ENCODE data around the gene SLCO3A1.
A peak's percentile ranks its signal among the peaks of the same experiment; 100 is the strongest.
"Not testable (repeated sequence)": the region's sequence is repeated elsewhere in the genome, so short reads cannot be mapped to it uniquely, and the experiment has no call there.

SLCO3A1 gene

DNA sequence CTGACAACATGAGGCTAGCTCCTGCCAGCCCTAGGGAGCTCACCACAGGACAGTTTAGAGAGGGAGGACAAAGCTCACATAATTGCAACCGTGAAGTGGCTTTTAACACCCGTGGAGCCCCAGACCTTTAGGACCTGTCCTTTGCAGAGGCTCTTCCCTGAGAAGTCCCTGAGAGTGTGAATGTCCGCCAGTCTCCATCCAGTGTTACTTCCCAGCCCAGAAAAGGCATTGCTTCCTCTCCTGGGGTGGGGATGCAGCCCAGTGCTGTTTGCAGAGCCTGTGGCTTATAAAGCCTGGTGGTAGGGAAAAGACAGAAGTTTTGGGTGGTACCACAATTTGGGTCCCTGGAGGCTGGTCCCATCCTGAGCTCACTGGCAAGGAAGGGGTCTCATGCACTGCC lies 182.0 kb downstream of the SLCO3A1 start:
- no peak for DNase-seq (ENCODE audit: low spot score)

DNA sequence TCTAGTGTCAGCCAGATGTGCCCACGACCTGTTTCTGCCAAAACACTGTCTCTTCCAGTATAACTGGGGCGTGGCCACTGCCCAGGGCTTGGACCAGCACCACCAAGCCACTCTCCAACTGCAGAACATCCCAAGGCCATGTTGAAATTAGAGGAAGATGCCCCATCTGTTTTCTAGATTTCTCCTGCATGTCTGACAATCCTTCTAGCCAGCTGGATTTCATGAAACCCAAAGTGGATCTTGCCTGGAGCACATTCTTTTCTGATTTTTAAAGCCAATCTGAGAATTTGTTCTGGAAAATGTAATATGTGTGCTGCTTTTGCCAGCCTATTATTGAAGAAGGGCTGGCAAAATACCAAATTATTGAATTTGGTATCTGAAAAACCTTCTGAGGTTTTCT lies 182.5 kb downstream of the SLCO3A1 start:
- DNase-seq (ENCODE audit: low spot score): no peak

DNA sequence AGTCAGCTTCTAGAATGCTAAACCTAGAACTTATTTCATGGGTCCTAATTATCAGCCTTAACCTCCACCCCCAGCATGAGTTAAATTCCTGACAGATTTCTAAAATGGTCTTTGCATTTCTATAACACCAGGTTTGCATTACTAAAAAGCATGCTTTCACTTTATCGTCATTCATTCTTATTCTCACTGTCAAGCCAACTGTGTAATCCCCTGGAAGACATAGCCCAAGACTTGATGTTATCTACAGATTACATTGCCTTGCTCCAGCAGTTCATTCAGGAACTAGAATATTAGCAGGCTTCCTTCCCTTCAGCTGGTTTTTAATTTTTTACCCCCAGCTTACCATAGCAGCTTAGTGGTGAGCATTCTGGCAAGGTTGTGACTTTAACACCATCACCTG lies 184.0 kb downstream of the SLCO3A1 start:
- DNase-seq (ENCODE audit: low spot score): no peak

DNA sequence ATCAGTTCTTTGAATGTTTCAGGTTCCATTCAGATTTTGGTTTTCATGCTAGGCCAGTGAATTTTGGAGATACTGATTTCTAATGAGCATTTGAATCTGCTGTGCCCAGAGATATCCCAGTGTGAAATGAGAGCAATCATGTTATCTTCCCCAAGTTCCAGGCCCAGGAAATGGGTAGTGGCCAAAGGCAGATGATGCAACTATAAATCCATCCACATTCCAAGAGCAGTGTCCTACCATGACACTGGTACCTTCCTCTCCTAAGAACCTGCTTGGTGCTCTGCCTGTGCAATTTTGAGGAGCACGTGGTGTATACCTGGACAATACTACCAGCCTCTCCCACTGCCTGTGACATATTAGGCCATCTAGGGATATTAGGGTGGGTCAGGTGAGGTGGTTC lies 186.8 kb downstream of the SLCO3A1 start:
- DNase-seq (ENCODE audit: low spot score): no peak

DNA sequence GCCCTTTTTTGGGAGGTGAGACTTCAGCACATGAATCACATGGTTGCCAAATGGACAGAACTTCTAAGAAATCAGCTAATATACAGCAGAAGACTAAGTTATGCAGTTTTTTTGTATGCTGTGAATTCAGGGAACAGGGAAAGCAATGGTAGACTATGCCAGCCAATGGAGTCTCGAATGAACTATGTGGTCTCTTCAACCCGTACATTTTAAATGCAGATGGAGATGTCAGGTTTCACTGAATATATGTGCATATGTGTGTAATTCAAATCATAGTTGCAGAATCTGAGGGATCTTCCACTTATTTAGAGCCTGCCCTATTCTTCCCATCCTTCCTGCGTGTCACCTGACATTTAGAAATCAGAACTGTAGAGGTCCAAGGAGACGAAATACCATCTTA lies 187.9 kb downstream of the SLCO3A1 start:
- no peak for DNase-seq (ENCODE audit: low spot score)

DNA sequence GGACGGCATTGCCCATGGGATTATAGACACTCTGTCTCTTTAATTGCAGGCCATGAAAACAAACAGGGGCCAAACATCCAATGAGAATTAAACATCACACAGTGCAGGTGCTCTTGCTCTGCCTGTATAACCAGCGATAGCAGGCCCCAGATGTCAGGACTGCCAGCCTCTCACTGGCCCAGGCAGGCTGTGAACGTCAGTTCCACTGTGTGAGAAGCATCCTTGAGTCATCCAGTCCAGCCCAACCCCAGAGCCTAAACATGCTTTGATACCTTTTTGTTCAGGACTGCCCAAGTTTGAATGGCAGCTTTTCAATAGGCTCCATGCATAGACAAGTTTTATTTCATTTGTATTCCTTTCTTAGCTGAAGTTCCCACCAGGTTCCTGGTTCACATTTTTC lies 189.8 kb downstream of the SLCO3A1 start:
- DNase-seq (ENCODE audit: low spot score): no peak

DNA sequence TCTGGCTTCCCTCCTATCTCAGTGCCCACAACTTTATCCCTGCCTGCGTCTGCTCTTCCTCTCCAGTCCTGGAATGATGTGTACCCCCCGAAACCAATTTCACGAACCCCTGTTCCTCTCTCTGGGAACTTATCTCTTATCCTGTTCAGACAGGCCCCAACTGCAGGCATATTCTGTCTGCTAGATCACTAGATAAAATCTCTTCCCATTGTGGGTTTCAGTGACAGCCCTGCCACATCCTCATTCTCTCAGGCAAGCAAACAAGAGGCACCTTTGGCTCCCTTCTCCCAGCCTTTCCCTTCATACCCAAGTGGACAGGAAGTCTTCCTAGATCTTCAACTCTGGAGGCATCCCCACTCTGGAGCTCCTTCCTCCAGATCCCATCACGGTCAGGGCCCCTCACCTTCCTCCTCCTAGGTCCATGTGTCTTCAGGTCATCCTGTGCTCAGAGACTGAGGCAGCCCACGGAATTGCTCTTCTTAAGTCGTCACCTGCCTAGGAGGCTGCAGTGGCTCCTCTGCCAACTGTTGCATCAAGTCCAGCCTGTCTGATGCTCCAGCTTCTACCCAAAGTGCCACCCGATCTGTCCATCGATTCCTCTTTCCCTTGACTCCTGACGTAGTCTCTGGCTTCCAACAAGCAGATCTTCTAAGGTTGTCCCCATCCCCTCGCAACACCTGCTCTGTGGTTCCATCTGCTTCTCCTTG lies 190.8 kb downstream of the SLCO3A1 start:
- no peak for DNase-seq (ENCODE audit: low spot score)

DNA sequence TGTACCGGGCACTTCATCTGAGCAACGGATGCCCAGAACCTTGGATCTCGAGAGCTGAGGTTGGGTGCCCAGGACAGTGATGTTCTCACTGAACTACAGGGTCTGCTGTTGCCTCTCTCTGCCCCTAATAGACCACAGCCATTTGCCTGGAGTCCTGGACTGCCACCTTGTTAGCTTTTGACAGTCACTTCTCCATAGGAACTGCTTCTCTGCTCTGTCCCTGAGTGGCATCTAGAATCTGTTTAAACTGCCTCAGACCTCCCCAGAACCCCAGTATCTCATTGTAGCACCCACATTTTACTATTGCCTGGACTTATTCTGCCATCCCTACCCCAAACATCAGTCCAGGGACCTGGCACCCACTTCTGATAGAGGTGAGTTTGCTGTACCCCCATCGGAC lies 194.4 kb downstream of the SLCO3A1 start:
- DNase-seq (ENCODE audit: low spot score): no peak

DNA sequence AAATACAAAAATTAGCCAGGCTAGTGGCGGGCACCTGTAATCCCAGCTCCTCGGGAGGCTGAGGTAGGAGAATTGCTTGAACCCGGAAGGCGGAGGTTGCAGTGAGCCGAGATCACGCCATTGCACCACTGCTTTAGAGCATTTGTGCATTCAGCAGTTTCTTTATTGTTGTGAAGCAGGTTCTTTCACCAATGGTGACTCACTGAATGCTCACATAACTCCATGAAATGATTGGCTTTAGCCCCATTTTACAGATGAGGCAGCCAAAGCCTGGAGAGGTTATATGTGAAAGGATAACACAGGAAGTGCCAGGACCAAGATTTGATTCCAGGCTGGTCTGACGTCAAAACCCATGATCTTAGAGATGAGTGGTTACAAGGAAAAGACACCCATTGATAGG lies 195.2 kb downstream of the SLCO3A1 start:
- peak; percentile 9 for DNase-seq (ENCODE audit: low spot score)

DNA sequence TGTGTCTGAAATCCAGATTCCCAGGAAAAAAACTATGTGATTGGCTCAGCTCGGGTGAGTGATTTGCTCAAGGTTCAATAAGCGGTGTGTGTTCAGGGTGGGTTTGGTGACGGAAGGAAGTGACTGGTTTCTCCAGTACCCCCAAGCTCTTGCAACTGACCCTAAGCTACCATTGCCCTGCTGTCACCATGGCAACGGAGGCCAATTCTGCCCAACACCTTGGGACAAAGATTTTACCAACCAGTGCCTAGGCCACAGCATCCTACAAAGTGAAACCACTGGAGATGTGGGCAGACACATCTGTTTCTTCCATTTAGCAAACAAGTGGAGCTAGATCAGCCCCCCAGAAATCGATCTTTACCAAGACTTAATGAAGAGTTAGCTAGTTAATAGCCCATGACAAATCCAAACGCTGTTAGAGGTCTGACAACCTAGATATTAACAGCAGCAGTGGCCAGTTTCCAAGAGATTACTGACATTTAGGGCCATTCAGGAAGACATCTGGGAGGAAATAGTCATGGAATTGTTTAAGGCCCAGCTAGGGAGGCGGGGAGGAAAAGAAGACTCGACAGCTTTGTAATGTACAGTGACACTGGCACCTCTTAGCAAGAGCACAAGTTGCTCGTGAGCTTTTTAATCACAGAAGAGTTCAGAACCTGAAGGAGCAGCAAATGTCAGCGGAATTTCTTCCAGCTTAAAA lies 195.9 kb downstream of the SLCO3A1 start:
- no peak for DNase-seq (ENCODE audit: low spot score)

DNA sequence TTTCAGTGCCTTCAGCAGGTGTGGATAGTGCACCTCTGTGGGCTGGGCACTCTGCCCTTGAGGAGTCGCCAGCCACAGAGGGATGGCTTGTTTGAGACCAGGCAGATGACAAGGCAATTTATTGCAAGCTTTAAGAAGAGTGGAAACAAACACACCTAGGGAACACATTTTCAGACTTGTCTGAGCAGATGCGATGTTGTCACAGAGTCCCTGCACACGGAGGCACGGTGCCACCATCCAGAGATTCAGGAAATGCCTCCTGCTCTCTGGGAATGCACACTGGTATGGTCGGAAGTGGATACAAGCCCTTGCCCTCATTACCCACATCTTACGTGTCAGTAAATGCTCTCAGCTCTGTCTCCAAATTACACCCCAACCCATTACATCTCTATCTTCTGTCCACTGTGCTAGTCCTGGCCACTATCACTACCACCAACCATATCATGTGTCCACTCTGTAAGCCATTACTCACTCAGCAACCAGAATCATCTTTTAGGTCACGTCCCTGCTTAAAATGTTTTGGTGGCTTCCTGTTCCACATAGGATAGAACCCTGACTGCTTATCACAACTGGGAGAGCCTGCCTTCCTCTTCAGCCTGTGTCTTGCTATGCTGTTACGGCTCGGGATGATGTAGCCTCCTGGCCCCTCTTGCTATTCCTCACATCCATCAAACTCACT lies 196.9 kb downstream of the SLCO3A1 start:
- no peak for DNase-seq (ENCODE audit: low spot score)

DNA sequence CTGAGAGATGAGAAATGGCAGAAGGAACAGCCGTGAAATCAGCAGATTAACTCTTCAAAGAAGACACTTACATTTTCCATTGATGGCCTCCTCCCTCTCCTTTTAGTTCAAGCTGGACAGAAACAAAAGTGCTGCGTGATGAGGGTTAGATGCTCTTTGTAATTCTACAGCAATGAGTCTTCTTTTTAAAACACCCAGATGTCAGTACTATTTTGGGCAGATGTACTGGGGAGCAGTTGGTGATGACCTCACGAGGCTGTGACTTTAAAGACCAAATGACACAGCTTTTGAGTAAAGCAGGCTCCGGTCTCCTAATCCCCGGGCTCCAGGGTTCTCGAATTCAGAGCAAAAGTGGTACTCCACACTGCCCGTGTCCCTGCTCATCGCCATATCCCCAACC lies 198.2 kb downstream of the SLCO3A1 start:
- DNase-seq (ENCODE audit: low spot score): no peak

DNA sequence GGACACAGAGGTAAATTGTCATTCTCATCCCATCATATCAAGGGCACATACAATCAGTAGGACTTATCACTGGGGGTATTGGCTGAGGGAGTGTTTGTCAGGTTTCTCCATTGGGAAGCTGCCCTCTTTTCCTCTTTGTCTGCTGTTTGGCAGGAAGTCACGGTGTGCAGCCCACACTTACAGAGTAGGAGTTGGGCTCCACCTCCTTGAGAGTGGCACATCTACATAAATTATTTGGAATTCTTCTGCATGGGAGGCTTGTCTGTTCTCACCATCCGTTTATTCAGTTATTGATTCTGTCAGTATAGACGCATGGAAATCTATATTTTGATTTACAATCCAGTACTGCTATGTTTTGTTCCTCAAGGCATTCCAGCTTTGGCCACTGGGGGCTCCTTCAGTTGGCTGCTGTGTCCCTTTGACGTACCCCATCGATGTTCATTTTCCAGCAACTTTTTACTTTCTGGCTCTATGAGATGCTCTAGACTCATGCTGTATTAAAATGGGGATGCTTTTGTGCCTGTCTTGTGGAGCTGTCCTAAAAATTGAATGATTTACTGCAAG lies 200.3 kb downstream of the SLCO3A1 start:
- DNase-seq (ENCODE audit: low spot score): no peak

DNA sequence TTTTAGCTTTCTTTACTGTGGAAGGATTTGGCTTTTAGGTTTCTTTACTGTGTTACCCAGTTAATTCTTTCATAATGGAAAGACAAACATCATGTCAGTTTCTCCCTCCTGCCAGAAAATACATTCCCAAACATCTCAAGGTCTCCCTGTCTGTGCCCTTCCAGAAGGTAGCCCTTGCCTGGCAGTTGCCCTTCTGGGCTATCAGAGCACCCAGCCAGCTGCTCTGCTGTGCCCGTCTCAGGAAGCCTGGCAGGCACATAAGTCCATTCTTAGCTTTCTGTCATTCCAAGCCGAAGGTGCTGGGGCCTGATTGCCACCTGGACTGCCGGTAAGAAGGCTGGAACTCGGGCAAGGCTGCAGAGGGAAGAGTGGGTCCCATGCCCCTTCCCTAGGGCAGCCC lies 203.4 kb downstream of the SLCO3A1 start:
- DNase-seq (ENCODE audit: low spot score): no peak

DNA sequence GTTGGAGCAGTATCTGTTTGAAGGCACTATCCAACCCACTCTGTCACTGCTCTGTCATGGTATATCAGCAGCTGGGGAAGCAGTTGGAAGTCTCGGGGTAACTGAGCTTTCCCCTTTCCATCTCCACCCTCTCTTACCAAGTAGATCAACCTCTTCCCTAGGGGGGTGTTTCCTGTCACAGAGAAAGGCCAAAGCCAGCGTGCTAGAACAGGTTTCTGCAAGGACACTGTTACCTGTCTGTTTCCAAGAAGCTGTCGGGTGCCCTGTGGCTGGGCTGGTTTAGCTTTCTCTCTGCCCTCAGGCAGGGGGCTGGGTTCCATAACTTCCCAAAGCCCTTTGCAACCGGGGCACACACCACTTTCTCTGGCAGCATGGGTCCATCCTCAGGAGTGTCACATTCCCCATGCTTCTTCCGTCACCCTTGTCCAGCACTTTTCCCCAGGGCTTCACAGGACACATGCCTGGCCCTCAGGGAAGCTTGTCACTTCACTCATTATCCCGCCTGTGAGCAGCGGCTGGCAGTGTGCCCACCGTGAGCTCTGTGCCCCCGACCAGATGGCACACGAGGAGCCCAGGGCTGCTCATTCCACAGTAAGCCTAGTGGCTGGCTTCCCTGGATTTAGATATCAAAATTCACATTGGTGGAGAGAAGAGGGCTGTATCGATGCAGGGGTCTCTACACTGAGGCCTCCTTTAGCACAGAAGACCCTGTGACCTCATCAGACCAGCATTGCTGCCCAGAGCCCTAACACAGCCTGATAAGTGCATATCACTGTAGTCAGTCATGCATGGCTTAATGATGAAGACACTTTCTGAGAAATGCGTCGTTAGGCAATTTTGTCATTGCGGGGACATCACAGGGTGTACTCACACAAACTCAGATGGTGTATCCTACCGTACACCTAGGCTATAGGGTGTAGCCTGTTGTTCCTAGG lies 205.8 kb downstream of the SLCO3A1 start:
- DNase-seq (ENCODE audit: low spot score): no peak

DNA sequence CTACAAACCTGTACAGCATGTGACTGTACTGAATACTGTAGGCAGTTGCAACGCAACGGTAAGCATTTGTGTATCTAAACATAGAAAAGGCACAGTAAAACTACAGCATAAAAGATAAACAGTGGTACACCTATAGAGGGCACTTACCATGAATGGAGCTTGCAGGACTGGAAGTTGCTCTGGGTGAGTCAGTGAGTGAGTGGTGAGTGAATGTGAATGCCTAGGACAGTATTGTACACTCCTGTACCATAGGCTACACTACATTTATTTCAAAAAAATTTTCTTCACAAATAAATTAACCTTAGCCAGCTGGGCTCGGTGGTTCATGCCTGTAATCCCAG lies 206.4 kb downstream of the SLCO3A1 start:
- DNase-seq (ENCODE audit: low spot score): not testable (repeated sequence)

DNA sequence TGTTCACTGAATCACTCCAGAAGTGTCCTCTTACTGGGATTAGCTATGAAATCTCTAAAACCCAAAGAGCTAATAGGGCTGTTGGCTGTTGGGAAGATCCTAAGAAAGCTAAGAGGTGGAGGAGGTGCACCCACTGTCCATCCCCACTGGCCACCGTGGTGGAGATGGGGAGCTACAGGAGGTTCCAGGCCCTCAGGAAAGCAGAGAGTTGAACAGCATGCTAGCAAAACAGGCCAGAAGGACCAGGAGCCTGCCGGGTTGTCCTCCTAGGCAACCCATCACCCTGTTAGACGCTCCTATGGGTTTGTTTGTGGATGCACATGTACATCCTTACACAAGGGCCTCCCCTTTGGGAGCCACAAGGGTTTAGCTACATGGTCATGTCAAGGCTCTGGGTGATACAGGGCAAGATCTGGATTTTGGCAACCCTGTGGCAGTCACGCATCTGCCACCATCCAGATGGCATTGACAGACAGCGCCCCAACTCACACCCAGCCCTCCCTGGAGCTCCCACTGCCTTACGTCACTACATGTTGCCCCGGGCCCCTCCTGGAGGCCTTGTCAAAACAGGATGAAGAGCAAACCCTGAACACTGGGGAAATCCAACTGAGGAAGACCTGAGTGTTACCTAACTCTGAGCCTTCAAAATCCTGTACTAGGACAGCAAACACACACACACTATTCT lies 208.1 kb downstream of the SLCO3A1 start:
- DNase-seq (ENCODE audit: low spot score): no peak

DNA sequence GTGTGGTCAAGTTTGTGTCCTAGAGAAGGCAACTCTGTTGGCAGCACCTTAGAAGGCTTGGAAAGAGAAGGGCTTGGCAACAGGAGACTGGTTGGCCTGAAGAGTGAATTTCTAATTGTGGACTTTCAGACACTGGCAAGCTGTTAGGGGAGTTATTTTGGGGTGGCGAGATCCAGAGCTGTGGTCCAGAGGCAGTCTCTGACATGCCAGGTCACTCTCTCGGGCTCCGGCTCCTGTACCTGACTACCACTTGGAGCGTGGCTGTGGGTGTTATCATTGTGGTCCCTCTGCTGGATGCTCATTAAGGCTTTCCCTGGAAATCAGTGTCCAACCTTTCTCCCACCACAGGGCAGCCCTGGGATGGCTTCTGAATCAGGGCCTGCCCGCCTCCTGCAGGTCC lies 209.0 kb downstream of the SLCO3A1 start:
- DNase-seq (ENCODE audit: low spot score): no peak

DNA sequence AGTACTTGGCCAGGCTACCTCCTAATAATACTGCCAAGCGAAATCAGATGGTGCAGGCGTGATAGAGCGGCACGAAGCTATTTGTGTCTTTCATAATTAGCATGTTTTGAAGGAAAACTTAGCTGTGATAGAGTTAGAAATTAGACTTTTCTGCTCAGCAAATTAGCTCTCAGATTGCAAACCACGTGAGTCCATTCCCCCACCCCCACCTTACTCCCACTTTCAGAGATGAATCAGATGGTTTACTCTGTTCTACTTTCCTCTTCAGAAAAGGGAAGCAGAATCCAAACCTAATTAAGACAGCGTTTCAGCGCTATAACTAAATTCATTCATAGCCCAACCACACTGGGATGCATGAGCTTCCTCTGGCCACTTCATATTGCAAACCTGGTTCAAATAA lies 214.6 kb downstream of the SLCO3A1 start:
- DNase-seq (ENCODE audit: low spot score): no peak

DNA sequence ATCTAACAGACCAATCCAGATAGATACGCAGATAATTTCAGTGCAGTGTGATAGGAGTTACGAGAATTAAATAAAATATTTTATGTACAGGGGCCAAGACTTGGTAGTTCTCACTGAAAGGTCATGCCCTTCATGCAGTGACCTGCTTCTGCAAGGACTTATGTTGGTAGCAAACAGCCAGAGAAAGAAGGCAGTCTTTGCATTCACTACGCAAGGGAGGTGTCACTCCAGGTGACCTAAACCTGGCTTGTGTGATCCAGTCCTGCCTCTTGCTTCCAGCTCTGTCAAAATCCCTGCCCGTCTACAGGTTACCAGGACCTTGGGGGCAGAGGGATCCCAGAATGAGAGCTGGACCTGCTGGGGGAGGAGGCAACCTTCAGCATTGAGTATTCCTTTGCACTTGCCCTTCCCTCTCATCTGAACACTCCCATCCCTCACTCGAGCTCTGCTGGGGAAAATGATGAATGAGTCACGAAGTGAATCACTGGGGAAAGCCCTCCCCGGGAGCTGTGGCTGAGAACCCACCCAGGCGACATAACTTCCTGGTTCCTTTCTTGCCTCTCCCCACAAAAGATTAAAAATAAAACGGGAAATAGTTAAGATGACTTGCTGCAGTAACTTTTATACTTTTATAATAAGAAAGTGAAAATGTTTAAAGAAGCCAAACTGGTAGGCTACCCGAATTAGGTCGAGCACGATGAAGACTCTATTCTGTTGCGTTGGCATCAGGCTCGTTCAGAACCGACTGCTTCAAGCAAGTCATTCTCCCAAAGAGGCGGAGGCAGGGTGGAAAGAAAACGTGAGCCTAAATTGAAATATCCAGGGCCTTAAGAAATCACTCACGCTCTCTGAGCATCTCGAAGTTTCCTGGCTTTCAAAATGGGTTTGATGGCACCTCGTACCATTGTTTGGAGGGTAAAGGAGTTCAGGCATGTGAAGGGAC lies 216.1 kb downstream of the SLCO3A1 start:
- DNase-seq (ENCODE audit: low spot score): peak; percentile 37

Measured in RKO (cell line).